Heart right ventricle (tissue), 16 donors: ENCODE data around the gene CACNA1B. TPM values are rescaled to one million over a fixed set of nuclear protein-coding genes. Genes with fewer than 3 reads are reported as not detected.

Source experiments
- ATAC-seq, 8 donors: fragments of 200-7000 bp; cut with Tn5 transposase; one replicate each; pipeline ENCODE4 v1.9.1; 2020; ENCODE audit warnings: mild to moderate bottlenecking in 8 of 8, moderate library complexity in 8 of 8, moderate number of reproducible peaks in 1 of 8
- DNase-seq, 2 donors: peaks; one replicate each; pipeline ENCODE4 v3.0.0-alpha.2; 2020
- H3K27ac ChIP-seq, 10 donors: fragments of 200-600 bp; sonication (generic) in 2 of 10; one replicate each; pipeline versions ENCODE4 v1.5.0 to v1.8.0; 2020 to 2022; ENCODE audit warnings: mild to moderate bottlenecking in 3 of 10
- H3K27me3 ChIP-seq, 7 donors: fragments of 200-600 bp; one replicate each; pipeline ENCODE4 v1.8.0; 2021 to 2022; ENCODE audit warnings: mild to moderate bottlenecking in 2 of 7
- H3K36me3 ChIP-seq, 9 donors: fragments of 200-600 bp; sonication (generic) in 1 of 9; one replicate each; pipeline versions ENCODE4 v1.5.0 to v1.8.0; 2020 to 2022; ENCODE audit warnings: mild to moderate bottlenecking in 2 of 9
- H3K4me1 ChIP-seq, 9 donors: fragments of 200-600 bp; sonication (generic) in 1 of 9; one replicate each; pipeline versions ENCODE4 v1.5.0 to v1.8.0; 2020 to 2022; ENCODE audit warnings: mild to moderate bottlenecking in 4 of 9
- H3K4me3 ChIP-seq, 10 donors: fragments of 200-600 bp; sonication (generic) in 2 of 10; one replicate each; pipeline versions ENCODE4 v1.5.0 to v1.8.0; 2020 to 2022; ENCODE audit warnings: mild to moderate bottlenecking in 7 of 10, moderate library complexity in 2 of 10
- H3K9me3 ChIP-seq, 11 donors: fragments of 200-600 bp in 10 of 11; sonication (generic) in 2 of 11; one replicate each; pipeline versions ENCODE4 v1.5.0 to v1.8.0; 2013 to 2022; ENCODE audit warnings: mild to moderate bottlenecking in 2 of 11, control low read depth in 1 of 11, moderate library complexity in 1 of 11
- CTCF ChIP-seq, 9 donors: fragments of 200-600 bp; sonication (generic) in 2 of 9; IDR thresholded peaks; one replicate each; pipeline versions ENCODE4 v1.5.0 to v1.8.0; 2021 to 2022; ENCODE audit warnings: antibody characterized with exemption in 9 of 9, mild to moderate bottlenecking in 5 of 9, moderate library complexity in 1 of 9
- WGBS, 2 donors: extraction: QIAGEN DNeasy Blood & Tissue Kit; methylation state at CpG; one replicate each; pipeline ENCODE4 v1.1.7; 2013; ENCODE audit warnings: inconsistent platforms in 1 of 2; 5-methylcytosine and 5-hydroxymethylcytosine counted together
- intact Hi-C, 10 donors: fragments of 100-400 bp; cut with DNase I; formaldehyde crosslinking; loops; one replicate each; pipeline versions ENCODE4 v1.11.1 to v1.14.2; 2022
- polyA plus RNA-seq, 2 donors: library from polyadenylated mRNA; stranded (reverse); fragments of 200-250 nt; gene quantifications; one replicate each; pipeline ENCODE4 v1.2.3, GENCODE V29; 2013
- total RNA-seq, 10 donors: library from RNA; stranded (reverse); fragmentation: NEBNext Ultra II Directional in 3 of 10; extraction: Animal tissue kit (Norgen Biotek cat#: 25700) in 3 of 10; gene quantifications; one replicate each; pipeline versions ENCODE4 v1.2.1 to v1.2.4, GENCODE V29; 2021 to 2023
- donor health status: Arrhythmogenic right ventricular cardiomyopathy.
- donor health status: ischemic (EF 13 %, LVEDD 7.1; RV severe dilation, severe dysfunction).
- donor health status: healthy with polysubstance abuse.
- donor health status: DM: no; HTN: yes; CAD: no.
- donor health status: DM: no; HTN: no; CAD: no.
- donor health status: ischemic (EF 25% LVEDD 6.9; RV normal size, moderate dysfunction).
- donor health status: ischemic (EF 25% LVEDD 5.7; RV mildly dilated, moderate dysfunction).
- donor health status: healthy.
- donor health status: DM: yes; HTN: yes; CAD: no.
- donor health status: Ischemic cardiomyopathy.
- donor health status: ischemic (EF 35%, LVEDD 5.7; RV mildly dilated, moderate dysfunction).
- donor health status: nonischemic (EF 11% LVEDD 7.7; RV severe dilation, severe dysfunction).
- donor health status: DM: yes; HTN: yes; CAD: no.
- donor health status: PGD.
- donor health status: ischemic (EF 29% LVEDD 5.4; RV normal size, mild dysfunction).
- donor health status: nonischemic (EF 23%, LVEDD 6.1; RV moderate dilation, normal function).

Gene CACNA1B
- total and polyA plus RNA-seq, 12 donors = under 0.01 to 0.66 (median 0.15) TPM; not detected in 1

GRCh38 chr9:138103849-138104206 lies 226.2 kb downstream of the CACNA1B start:
- H3K4me1 ChIP-seq = peaks cover 0 to 7% (median 0%) of the 10 kb centered on the region in 9 donors
- H3K27ac ChIP-seq = no peak overlapping the region
- peaks cover 0 to 14% (median 7%) of the 10 kb centered on the region in 7 donors for H3K27me3 ChIP-seq
- no peaks in the 10 kb centered on the region for H3K9me3 ChIP-seq
- H3K4me3 ChIP-seq = no peak overlapping the region
- WGBS, 2 donors = 76 to 77% methylated on average over 3 of the region's 3 CpGs
- intact Hi-C loops = no loop called here
- H3K36me3 ChIP-seq = no peaks in the 10 kb centered on the region
- ATAC-seq = no peak
- no peak for TF ChIP-seq CTCF (IDR thresholded peaks at IDR 0.05)
- DNase-seq = no peak

- 76 to 79% methylated on average over 14 of the region's 14 CpGs for WGBS, 2 donors
- DNase-seq = no peak
- intact Hi-C loops = no loop called here
Observed at GRCh38 chr9:138104251-138105122, 226.9 kb downstream of the CACNA1B start.

GRCh38 chr9:138105123-138105415 lies 227.5 kb downstream of the CACNA1B start:
- DNase-seq = no peak

More at GRCh38 chr9:138104251-138105122, 226.9 kb downstream of the CACNA1B start:
- H3K36me3 ChIP-seq = no peaks in the 10 kb centered on the region
- H3K27me3 ChIP-seq = peaks cover 0 to 14% (median 7%) of the 10 kb centered on the region in 7 donors
- H3K9me3 ChIP-seq = no peaks in the 10 kb centered on the region
- H3K27ac ChIP-seq = no peak overlapping the region
- ATAC-seq = no peak
- peaks cover 0 to 7% (median 0%) of the 10 kb centered on the region in 9 donors for H3K4me1 ChIP-seq
- TF ChIP-seq CTCF (IDR thresholded peaks at IDR 0.05) = no peak
- no peak overlapping the region for H3K4me3 ChIP-seq

More at GRCh38 chr9:138105123-138105415, 227.5 kb downstream of the CACNA1B start:
- H3K4me1 ChIP-seq = peaks cover 0 to 7% (median 0%) of the 10 kb centered on the region in 9 donors
- H3K4me3 ChIP-seq = no peak overlapping the region
- H3K36me3 ChIP-seq = no peaks in the 10 kb centered on the region
- no peaks in the 10 kb centered on the region for H3K9me3 ChIP-seq
- TF ChIP-seq CTCF (IDR thresholded peaks at IDR 0.05) = no peak
- ATAC-seq = no peak
- no peak overlapping the region for H3K27ac ChIP-seq
- H3K27me3 ChIP-seq = peaks cover 0 to 14% (median 7%) of the 10 kb centered on the region in 7 donors
- WGBS, 2 donors = 66 to 74% methylated on average over 2 of the region's 2 CpGs
- intact Hi-C loops = no loop called here
